ENCODE results near the gene ULK4. TPM values are rescaled to one million over a fixed set of nuclear protein-coding genes. Genes with fewer than 3 reads are reported as not detected.

Gene ULK4
- total and polyA plus RNA-seq, 2 of the 4 experiments (the other 2 are of a cell fraction) = 2.7 to 5.0 TPM

DNA sequence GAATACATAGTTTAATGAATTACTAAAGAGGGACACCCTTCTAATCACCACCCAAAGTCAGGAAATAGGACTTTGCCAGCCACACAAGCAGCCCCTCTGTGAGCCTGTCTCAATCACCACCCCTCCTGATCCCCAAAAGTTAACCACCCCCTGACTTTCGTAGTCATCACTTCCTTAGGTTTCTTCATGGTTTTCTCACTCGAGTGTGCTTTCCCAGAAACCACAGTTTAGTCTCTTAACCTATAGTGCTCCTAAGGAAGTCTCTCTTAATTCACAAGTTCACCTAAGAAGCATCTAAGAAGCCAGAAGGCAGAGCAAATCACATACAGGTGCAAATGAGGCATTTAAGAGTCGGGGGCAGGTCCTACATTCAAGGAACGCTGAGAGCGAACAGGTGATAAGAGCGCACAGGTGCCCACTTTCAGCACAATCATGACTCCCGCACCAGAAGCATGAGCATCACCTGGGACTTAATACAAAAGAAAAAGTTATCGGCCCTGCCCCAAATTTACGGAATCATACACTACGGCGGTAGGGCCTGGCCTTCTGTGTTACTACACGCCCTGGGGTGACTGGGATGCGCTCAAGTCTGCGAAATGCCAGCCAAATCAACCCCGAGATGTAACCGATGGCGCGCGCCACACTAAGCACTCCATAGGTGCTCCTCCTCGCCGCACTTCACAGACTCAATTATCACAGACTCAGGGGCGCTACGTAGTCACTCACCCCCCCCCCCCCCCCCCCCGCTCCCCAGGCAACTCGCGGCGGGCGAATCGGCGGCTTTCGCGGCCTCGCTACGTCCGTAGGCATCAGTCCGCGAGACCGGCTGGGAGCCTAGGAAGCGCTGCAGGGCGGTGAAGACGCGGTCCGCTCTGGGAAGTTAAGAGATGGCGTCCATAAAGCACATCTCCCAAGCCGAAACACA, 815 bp downstream of the ULK4 start (continued):
- no peak for TF ChIP-seq CEBPB (IDR thresholded peaks at IDR 0.05; ENCODE audit: low read depth, low read length)
- TF ChIP-seq BHLHE40 (IDR thresholded peaks at IDR 0.05; ENCODE audit: low read depth, low read length) = no peak
- no peak for TF ChIP-seq MAFK (IDR thresholded peaks at IDR 0.05; ENCODE audit: low read depth, low read length)

DNA sequence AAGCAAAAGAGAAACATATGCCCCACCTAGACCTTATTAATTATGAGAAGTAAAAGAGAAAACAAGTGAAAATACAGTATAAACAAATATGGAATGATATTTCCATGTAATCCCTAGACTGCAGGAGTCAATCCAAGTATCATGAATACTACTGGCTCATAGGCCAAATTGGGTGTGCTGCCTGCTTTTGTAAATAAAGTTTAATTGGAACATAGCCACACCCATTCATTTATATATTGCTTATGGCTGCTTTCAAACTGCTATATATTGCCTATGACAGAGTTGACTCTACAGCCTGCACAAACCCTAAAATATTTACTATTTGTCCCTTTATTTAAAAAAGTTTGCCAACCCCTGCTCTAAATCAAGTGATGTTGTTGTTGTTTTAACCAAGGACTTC, 5.3 kb downstream of the ULK4 start:
- Histone ChIP-seq H3K9ac (ENCODE audit: low read depth, low read length) (no peak overlapping the region), H2BK120ac (ENCODE audit: low read depth, low read length) (no peak overlapping the region), H4K20me1 (ENCODE audit: insufficient read depth, low read length) (no peaks in the 10 kb centered on the region), H4K91ac (ENCODE audit: insufficient read depth, low read depth, low read length) (no peak overlapping the region), H2AK9ac (replicated peaks; ENCODE audit: low read depth, low read length, poor library complexity) (no peak overlapping the region), H3K23ac (ENCODE audit: low read depth, low read length) (no peak overlapping the region), H3K79me1 (ENCODE audit: low read depth in 1 of 2, low read length in 2 of 2) (peaks cover 0 to 8% of the 10 kb centered on the region in 2 experiments; a peak in 2 of 4 replicates), H4K8ac (ENCODE audit: low read depth in 2 of 2, low read length in 2 of 2) (no peak overlapping the region), H3K27ac (ENCODE audit: insufficient read depth, low read length) (no peak overlapping the region), H3K14ac (replicated peaks; ENCODE audit: low read depth, low read length) (no peak overlapping the region), H3K9me1 (ENCODE audit: insufficient read depth, low read length) (no peaks in the 10 kb centered on the region), H3K56ac (ENCODE audit: extremely low read depth, insufficient read depth, low read length) (no peak overlapping the region), H3K4me1 (ENCODE audit: control insufficient read depth, insufficient read depth, low read length) (peaks cover 3% of the 10 kb centered on the region; the same call in 1 of the 2 replicates), H3K4ac (ENCODE audit: low read depth, low read length) (no peak overlapping the region), H4K5ac (ENCODE audit: low read depth, low read length) (no peak overlapping the region), H3K27me3 (ENCODE audit: control insufficient read depth, insufficient read depth, low read length) (no peaks in the 10 kb centered on the region), H3K36me3 (ENCODE audit: control insufficient read depth, insufficient read depth, low read length) (no peaks in the 10 kb centered on the region; the same call in 1 of the 2 replicates), H2BK15ac (ENCODE audit: low read depth, low read length) (no peak overlapping the region), H3K4me3 (ENCODE audit: insufficient read depth, low read depth, low read length) (no peak overlapping the region), H2AFZ (replicated peaks; ENCODE audit: low read length, poor library complexity) (no peak overlapping the region), H2BK5ac (ENCODE audit: low read depth, low read length, poor library complexity, severe bottlenecking) (no peak overlapping the region), H3K9me3 (ENCODE audit: control insufficient read depth, insufficient read depth, low read length) (no peaks in the 10 kb centered on the region), H3K4me2 (ENCODE audit: low read depth, low read length) (no peak overlapping the region), H2BK20ac (ENCODE audit: low read depth, low read length) (no peak overlapping the region), H2AK5ac (ENCODE audit: low read depth, low read length) (no peak overlapping the region), H3K18ac (ENCODE audit: low read depth, low read length) (no peak overlapping the region)
- intact Hi-C loops (cut with micrococcal nuclease) = no loop called here
- no peak for ATAC-seq (ENCODE audit: low read depth)
- no TSS peak for BruUV-seq (replicated peaks)
- no peak for DNase-seq
- CTCF ChIA-PET = no interaction called here
- POLR2A ChIA-PET (ENCODE audit: unreplicated experiment) = no interaction called here
- in situ Hi-C loops (cut with MboI; ENCODE audit: low sequenced_read_pairs) = no loop called here
- dilution Hi-C loops (cut with HindIII; ENCODE audit: low sequenced_read_pairs, unreplicated experiment) = no loop called here
- TF ChIP-seq MXI1 (IDR thresholded peaks at IDR 0.05; ENCODE audit: borderline replicate concordance, low read depth, low read length) = no peak
- TF ChIP-seq CEBPB (IDR thresholded peaks at IDR 0.05; ENCODE audit: low read depth, low read length) = no peak
- TF ChIP-seq SMC3 (IDR thresholded peaks at IDR 0.05; ENCODE audit: low read depth, low read length) = no peak
- TF ChIP-seq RFX5 (IDR thresholded peaks at IDR 0.05; ENCODE audit: low read depth, low read length) = no peak
- no peak for TF ChIP-seq RAD21 (IDR thresholded peaks at IDR 0.05; ENCODE audit: low read length)
- no peak for TF ChIP-seq CHD1 (IDR thresholded peaks at IDR 0.05; ENCODE audit: low read depth, low read length)
- no peak for TF ChIP-seq BHLHE40 (IDR thresholded peaks at IDR 0.05; ENCODE audit: low read depth, low read length)
- TF ChIP-seq MAZ (IDR thresholded peaks at IDR 0.05; ENCODE audit: borderline replicate concordance, low read depth, low read length) = no peak
- no peak for TF ChIP-seq POLR2A (IDR thresholded peaks at IDR 0.05; ENCODE audit: low read depth, low read length)
- TF ChIP-seq, protein P1, sequence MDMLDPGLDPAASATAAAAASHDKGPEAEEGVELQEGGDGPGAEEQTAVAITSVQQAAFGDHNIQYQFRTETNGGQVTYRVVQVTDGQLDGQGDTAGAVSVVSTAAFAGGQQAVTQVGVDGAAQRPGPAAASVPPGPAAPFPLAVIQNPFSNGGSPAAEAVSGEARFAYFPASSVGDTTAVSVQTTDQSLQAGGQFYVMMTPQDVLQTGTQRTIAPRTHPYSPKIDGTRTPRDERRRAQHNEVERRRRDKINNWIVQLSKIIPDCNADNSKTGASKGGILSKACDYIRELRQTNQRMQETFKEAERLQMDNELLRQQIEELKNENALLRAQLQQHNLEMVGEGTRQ (IDR thresholded peaks at IDR 0.05; ENCODE audit: low read depth, low read length) = no peak
- TF ChIP-seq, protein P2, sequence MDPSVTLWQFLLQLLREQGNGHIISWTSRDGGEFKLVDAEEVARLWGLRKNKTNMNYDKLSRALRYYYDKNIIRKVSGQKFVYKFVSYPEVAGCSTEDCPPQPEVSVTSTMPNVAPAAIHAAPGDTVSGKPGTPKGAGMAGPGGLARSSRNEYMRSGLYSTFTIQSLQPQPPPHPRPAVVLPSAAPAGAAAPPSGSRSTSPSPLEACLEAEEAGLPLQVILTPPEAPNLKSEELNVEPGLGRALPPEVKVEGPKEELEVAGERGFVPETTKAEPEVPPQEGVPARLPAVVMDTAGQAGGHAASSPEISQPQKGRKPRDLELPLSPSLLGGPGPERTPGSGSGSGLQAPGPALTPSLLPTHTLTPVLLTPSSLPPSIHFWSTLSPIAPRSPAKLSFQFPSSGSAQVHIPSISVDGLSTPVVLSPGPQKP (IDR thresholded peaks at IDR 0.05; ENCODE audit: borderline replicate concordance, low read depth, low read length) = no peak
- no peak for TF ChIP-seq FOS (IDR thresholded peaks at IDR 0.05; ENCODE audit: low read depth, low read length)
- no peak for TF ChIP-seq RCOR1 (IDR thresholded peaks at IDR 0.05; ENCODE audit: insufficient replicate concordance, low read length)
